ENCODE results near the gene USP17L15. TPM values are rescaled to one million over a fixed set of nuclear protein-coding genes. Genes with fewer than 3 reads are reported as not detected.
"Not testable (repeated sequence)": the region's sequence is repeated elsewhere in the genome, so short reads cannot be mapped to it uniquely, and the experiment has no call there.

Gene USP17L15
- total RNA-seq, 1 experiment from 2014 or later = not detected

DNA sequence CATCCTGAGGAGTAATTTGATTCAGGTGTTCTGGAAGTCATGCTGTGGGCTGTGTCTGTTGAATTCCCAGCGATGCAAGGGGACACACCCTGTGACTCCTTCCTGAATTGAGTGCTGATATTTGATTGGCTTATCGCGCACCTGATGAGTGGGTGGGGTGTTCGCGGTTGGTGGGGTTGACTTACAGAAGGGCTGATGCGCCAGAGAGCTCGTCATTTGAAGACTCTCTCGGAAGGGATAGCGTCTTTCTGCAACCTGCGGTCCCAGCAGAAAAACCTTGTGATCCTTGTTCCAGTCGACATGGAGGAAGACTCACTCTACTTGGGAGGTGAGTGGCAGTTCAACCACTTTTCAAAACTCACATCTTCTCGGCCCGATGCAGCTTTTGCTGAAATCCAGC is 28.4 kb downstream of the USP17L15 start, which contains the start of gene USP17L21:
USP17L21 (plus strand) TSS at position 301 of the 400 bp plus-strand sequence; CDS start at position 301, 0 bp downstream.
- H3K9me3 Mint-ChIP-seq; H3K27me3 Mint-ChIP-seq (ENCODE audit: low read depth); H3K4me3 Mint-ChIP-seq; H3K36me3 Mint-ChIP-seq; CTCF ChIA-PET; DNase-seq (ENCODE audit: low spot score); ATAC-seq; H3K27ac Mint-ChIP-seq; POLR2A ChIA-PET; H3K4me1 Mint-ChIP-seq: not testable (repeated sequence)

DNA sequence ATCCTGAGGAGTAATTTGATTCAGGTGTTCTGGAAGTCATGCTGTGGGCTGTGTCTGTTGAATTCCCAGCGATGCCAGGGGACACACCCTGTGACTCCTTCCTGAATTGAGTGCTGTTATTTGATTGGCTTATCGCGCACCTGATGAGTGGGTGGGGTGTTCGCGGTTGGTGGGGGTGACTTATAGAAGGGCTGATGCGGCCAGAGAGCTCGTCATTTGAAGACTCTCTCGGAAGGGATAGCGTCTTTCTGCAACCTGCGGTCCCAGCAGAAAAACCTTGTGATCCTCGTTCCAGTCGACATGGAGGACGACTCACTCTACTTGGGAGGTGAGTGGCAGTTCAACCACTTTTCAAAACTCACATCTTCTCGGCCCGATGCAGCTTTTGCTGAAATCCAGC is 33.1 kb downstream of the USP17L15 start, which contains the start of gene USP17L22:
USP17L22 (plus strand) TSS at position 301 of the 400 bp plus-strand sequence; CDS start at position 301, 0 bp downstream.
- H3K36me3 Mint-ChIP-seq = not testable (repeated sequence)

DNA sequence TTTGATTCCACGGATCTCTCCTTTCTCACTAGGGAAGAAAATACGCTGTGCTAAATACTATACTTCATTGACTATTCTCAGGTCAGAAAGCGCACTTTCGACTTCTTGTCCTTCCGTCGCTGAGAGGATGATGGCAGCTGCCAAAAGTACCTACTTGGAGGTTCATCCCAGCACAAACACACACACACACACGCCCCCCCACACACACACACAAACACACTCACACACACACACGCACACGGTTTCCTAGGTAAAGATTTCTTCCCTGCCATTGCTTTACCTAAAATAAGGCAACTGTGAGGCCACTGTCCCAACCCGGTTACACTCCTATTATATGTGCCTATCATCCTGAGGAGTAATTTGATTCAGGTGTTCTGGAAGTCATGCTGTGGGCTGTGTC is 37.5 kb downstream of the USP17L15 start:
- CTCF ChIA-PET; H3K27me3 Mint-ChIP-seq (ENCODE audit: low read depth); POLR2A ChIA-PET; H3K36me3 Mint-ChIP-seq; H3K27ac Mint-ChIP-seq; H3K4me1 Mint-ChIP-seq; H3K4me3 Mint-ChIP-seq; H3K9me3 Mint-ChIP-seq; ATAC-seq: not testable (repeated sequence)
- peak; percentile 15 for DNase-seq (ENCODE audit: low spot score)

More for the DNA sequence above, 33.1 kb downstream of the USP17L15 start, which contains the start of gene USP17L22:
- H3K27ac Mint-ChIP-seq; H3K4me1 Mint-ChIP-seq; ATAC-seq; CTCF ChIA-PET; DNase-seq (ENCODE audit: low spot score); H3K4me3 Mint-ChIP-seq; H3K9me3 Mint-ChIP-seq; POLR2A ChIA-PET; H3K27me3 Mint-ChIP-seq (ENCODE audit: low read depth): not testable (repeated sequence)

Other genes starting within 250 kb of the USP17L15 start
- 0.09 to 0.11 TPM in 2 of 3 replicates, not detected in the other for gene FAM90A26, start 64.0 kb upstream of the USP17L15 start, total RNA-seq (2021)
- not detected in 3 replicates for gene USP17L10, start 23.7 kb upstream of the USP17L15 start, total RNA-seq (2021)
- gene USP17L11, start 19.0 kb upstream of the USP17L15 start, total RNA-seq (2021) = not detected in 3 replicates
- not detected in 3 replicates for gene USP17L12, start 14.2 kb upstream of the USP17L15 start, total RNA-seq (2021)
- not detected in 3 replicates for gene USP17L13, start 9.5 kb upstream of the USP17L15 start, total RNA-seq (2021)
- gene USP17L17, start 9.5 kb downstream of the USP17L15 start, total RNA-seq (2021) = not detected in 3 replicates
- gene USP17L18, start 14.2 kb downstream of the USP17L15 start, total RNA-seq (2021) = not detected in 3 replicates
- not detected in 3 replicates for gene USP17L19, start 19.0 kb downstream of the USP17L15 start, total RNA-seq (2021)
- not detected in 3 replicates for gene USP17L20, start 23.7 kb downstream of the USP17L15 start, total RNA-seq (2021)
- not detected in 3 replicates for gene USP17L21, start 28.5 kb downstream of the USP17L15 start, total RNA-seq (2021)
- not detected in 3 replicates for gene USP17L22, start 33.2 kb downstream of the USP17L15 start, total RNA-seq (2021)
- gene USP17L24, start 90.8 kb downstream of the USP17L15 start, total RNA-seq (2021) = not detected in 3 replicates
- gene USP17L25, start 95.5 kb downstream of the USP17L15 start, total RNA-seq (2021) = not detected in 3 replicates
- not detected in 3 replicates for gene USP17L26, start 100.3 kb downstream of the USP17L15 start, total RNA-seq (2021)
- gene USP17L5, start 105.0 kb downstream of the USP17L15 start, total RNA-seq (2021) = not detected in 3 replicates
- not detected in 3 replicates for gene USP17L27, start 109.8 kb downstream of the USP17L15 start, total RNA-seq (2021)
- not detected in 3 replicates for gene USP17L28, start 114.5 kb downstream of the USP17L15 start, total RNA-seq (2021)
- not detected in 3 replicates for gene USP17L29, start 119.3 kb downstream of the USP17L15 start, total RNA-seq (2021)
- gene USP17L30, start 128.7 kb downstream of the USP17L15 start, total RNA-seq (2021) = not detected in 3 replicates
- not detected in 3 replicates for gene DEFB131A, start 210.0 kb downstream of the USP17L15 start, total RNA-seq (2021)

Measured in WTC11 (cell line).